Erythroblast (primary cell): ENCODE data around the gene POLR1A.

ENCODE experiments used
- GATA1 ChIP-seq: IDR thresholded peaks from 2 replicates; pipeline ENCODE4 v1.6.1; 2011; ENCODE audit warnings: low read depth, mild to moderate bottlenecking, control low read depth, low read length, moderate library complexity
- POLR2A ChIP-seq: IDR thresholded peaks from 2 replicates; pipeline ENCODE4 v1.6.1; 2011; ENCODE audit warnings: mild to moderate bottlenecking, low read length

DNA sequence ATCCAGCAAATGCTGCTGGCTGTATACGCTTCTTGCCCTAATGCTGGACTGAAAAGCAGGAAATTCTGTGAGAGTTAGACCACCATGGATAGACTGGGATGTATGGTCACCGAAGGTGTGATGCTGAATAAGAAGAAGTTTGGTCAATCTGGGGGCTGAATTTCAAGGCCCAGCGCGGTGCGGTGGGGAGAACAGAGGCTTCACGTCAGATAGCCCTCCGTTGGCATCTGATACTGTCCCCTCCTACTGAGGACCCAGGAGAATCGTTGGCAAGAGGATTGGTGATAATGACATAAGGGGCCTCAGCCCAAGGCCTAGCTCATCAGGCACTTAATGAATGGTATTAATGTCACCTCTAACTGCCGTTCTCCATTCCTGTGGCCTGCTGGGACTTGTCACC, 119.6 kb downstream of the POLR1A start:
- TF ChIP-seq POLR2A (no peak), GATA1 (no peak)
